OCI-LY7 (cell line): ENCODE data around the gene FAM151A.

ENCODE experiments used
- EZH2phosphoT487 ChIP-seq: fragments of 200-600 bp; sonication (generic); IDR thresholded peaks from 2 replicates; pipeline ENCODE4 v1.6.1; 2018; ENCODE audit warnings: low read depth, borderline replicate concordance, mild to moderate bottlenecking, mixed run types, antibody characterized with exemption, low read length, moderate library complexity, mixed read lengths
- TF ChIP-seq, protein P1 (sequence below): fragments of 200-600 bp; sonication (generic); conservative IDR thresholded peaks from 2 replicates; pipeline ENCODE4 v1.5.1; 2014; ENCODE audit warnings: mild to moderate bottlenecking, antibody characterized with exemption, low read length, moderate library complexity, mixed read lengths

DNA sequence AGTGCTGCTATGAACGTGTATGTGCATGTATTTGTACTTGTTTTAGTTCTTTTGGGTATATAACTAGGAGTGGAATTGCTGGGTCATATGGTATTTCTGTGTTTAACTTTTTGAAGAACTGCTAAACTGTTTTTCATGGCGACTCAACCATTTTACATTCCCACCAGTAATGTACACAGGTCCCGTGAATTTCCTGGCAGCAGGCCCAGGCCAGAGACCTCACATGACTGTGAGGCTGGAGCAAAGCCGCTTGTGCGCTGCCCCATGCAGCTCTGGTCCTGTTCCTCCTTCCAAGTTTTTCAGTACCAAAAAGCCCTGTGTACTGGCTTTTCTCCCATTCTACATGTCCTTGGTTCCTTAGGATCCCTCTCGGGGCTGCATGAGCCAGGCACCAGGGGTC lies 45.7 kb downstream of the FAM151A start:
- TF ChIP-seq, protein P1, sequence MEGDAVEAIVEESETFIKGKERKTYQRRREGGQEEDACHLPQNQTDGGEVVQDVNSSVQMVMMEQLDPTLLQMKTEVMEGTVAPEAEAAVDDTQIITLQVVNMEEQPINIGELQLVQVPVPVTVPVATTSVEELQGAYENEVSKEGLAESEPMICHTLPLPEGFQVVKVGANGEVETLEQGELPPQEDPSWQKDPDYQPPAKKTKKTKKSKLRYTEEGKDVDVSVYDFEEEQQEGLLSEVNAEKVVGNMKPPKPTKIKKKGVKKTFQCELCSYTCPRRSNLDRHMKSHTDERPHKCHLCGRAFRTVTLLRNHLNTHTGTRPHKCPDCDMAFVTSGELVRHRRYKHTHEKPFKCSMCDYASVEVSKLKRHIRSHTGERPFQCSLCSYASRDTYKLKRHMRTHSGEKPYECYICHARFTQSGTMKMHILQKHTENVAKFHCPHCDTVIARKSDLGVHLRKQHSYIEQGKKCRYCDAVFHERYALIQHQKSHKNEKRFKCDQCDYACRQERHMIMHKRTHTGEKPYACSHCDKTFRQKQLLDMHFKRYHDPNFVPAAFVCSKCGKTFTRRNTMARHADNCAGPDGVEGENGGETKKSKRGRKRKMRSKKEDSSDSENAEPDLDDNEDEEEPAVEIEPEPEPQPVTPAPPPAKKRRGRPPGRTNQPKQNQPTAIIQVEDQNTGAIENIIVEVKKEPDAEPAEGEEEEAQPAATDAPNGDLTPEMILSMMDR: no peak
- no peak for TF ChIP-seq EZH2phosphoT487
